ENCODE data around the gene TRMT10B. TPM values are rescaled to one million over a fixed set of nuclear protein-coding genes. Genes with fewer than 3 reads are reported as not detected.

Gene TRMT10B
- total RNA-seq, 4 donors from 2014 or later: 3.8 to 25.3 (median 8.9) TPM

DNA sequence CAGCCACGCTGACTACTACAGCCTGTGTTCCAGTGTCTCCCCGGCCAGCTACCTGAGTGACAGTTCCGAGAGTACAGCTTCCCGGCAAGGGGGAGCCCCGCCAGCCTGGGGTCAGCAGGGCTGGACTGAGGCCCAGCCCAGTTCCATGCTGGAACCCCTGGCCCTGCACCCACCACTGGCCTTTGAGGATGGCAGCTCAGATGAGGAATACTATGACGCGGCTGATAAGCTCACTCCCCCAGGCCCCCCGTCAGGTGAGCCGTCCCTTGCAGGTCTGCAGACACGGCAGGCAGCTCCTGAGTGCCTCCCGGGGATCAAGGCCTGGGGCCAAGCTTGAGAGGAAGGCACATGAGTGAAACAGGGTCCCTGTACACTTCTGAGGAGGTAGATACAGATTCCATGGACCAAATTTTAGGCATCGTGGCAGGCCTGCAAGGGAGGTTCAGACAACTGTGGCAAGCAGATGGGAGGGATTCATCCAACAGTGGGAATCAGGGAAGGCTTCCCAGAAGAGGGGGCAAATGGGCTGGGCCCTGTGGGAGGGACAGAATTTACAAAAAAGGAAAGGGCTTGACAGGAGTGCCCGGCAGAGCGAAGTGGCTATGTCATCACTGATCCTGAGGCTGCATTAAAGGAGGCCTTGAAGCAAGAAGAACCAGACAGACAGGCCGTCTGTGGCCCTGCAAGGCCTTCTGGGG, 12.8 kb upstream of the TRMT10B start:
- H3K4me1 ChIP-seq: no peaks in the 10 kb centered on the region
- no peak overlapping the region for H3K4me3 ChIP-seq
- H3K36me3 ChIP-seq: no peaks in the 10 kb centered on the region
- TF ChIP-seq EP300 (IDR thresholded peaks at IDR 0.05): no peak
- TF ChIP-seq POLR2A (IDR thresholded peaks at IDR 0.05): no peak
- TF ChIP-seq, protein P1, sequence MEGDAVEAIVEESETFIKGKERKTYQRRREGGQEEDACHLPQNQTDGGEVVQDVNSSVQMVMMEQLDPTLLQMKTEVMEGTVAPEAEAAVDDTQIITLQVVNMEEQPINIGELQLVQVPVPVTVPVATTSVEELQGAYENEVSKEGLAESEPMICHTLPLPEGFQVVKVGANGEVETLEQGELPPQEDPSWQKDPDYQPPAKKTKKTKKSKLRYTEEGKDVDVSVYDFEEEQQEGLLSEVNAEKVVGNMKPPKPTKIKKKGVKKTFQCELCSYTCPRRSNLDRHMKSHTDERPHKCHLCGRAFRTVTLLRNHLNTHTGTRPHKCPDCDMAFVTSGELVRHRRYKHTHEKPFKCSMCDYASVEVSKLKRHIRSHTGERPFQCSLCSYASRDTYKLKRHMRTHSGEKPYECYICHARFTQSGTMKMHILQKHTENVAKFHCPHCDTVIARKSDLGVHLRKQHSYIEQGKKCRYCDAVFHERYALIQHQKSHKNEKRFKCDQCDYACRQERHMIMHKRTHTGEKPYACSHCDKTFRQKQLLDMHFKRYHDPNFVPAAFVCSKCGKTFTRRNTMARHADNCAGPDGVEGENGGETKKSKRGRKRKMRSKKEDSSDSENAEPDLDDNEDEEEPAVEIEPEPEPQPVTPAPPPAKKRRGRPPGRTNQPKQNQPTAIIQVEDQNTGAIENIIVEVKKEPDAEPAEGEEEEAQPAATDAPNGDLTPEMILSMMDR (IDR thresholded peaks at IDR 0.05): no peak
- TF ChIP-seq POLR2AphosphoS5 (IDR thresholded peaks at IDR 0.05): no peak
- no peaks in the 10 kb centered on the region for H3K9me3 ChIP-seq
- no peaks in the 10 kb centered on the region for H3K27me3 ChIP-seq
- WGBS: 76% methylated on average over 9 of the region's 15 CpGs
- no peak for DNase-seq (ENCODE audit: low spot score in 2 of 2)
- no peak overlapping the region for H3K27ac ChIP-seq

DNA sequence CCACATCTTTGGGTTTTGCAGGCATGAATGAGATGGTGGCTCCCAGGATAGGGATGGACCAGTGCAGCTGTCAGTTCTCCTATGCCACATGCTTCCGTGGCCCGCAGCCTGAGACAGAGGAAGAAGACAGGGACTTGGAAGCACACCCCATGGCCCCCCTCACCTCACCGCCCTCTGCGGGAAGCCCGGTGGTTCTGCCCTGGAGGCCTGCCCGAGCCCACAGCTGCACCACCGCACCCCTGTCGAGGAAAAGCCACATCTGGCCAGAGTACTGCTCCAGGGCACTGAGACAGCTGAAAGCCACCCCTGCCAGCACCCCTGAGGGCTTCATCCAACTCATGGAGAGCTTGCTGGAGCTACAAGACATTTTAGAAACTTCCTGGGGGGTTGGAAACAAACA, 7.6 kb upstream of the TRMT10B start:
- Histone ChIP-seq H3K27me3 (no peaks in the 10 kb centered on the region), H3K4me1 (no peaks in the 10 kb centered on the region), H3K27ac (no peak overlapping the region), H3K4me3 (no peak overlapping the region), H3K9me3 (no peaks in the 10 kb centered on the region), H3K36me3 (no peaks in the 10 kb centered on the region)
- TF ChIP-seq POLR2A (IDR thresholded peaks at IDR 0.05): no peak
- no peak for TF ChIP-seq EP300 (IDR thresholded peaks at IDR 0.05)
- TF ChIP-seq, protein P1 (IDR thresholded peaks at IDR 0.05): no peak
- no peak for TF ChIP-seq POLR2AphosphoS5 (IDR thresholded peaks at IDR 0.05)
- no CpG with 5 or more reads among the region's 8 CpGs for WGBS
- DNase-seq (ENCODE audit: low spot score in 2 of 2): no peak

DNA sequence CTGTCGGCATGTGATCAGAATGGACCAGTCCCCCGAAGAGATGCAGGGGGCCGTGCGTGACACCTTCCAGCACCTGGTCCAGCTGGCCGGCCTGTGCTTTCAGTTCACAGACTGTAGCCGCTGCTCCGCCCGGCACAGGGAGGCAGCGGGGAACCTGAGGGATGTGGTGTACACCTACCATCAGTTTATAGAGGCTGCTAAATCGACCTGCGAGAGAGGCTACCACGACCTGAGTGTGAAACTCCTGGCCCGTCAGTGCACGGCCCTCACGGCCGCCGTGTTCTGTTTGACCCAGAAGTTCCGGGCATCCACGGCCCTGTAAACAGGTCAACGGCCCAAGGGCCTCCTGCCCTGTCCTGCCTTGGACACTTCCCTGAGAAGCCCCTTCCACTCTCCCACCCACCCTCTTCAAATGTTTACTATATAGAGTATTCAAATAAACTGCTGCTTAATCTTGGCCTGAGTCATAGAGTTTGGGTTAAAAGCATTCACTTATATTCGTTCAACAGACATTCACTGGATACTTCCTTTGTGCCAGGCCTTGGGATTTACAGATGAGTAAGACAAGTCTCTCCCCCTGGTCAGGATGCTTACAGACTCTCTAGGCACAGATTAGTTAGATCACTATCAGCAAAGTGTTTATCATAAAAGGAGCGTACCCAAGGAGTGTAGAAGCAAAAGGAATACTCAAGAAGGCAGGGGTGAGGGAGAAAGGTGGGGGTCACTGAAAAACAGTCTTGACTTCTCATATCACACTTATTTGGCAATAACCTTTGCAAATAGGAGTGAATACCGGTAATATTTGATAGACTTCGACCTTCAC, 6.9 kb upstream of the TRMT10B start:
- Histone ChIP-seq H3K27ac (no peak overlapping the region), H3K4me3 (no peak overlapping the region), H3K9me3 (no peaks in the 10 kb centered on the region), H3K36me3 (no peaks in the 10 kb centered on the region), H3K4me1 (no peaks in the 10 kb centered on the region), H3K27me3 (no peaks in the 10 kb centered on the region)
- 78% methylated on average over 16 of the region's 24 CpGs for WGBS
- no peak for DNase-seq (ENCODE audit: low spot score in 2 of 2)
- TF ChIP-seq EP300 (IDR thresholded peaks at IDR 0.05): no peak
- no peak for TF ChIP-seq POLR2A (IDR thresholded peaks at IDR 0.05)
- TF ChIP-seq, protein P1 (IDR thresholded peaks at IDR 0.05): no peak
- no peak for TF ChIP-seq POLR2AphosphoS5 (IDR thresholded peaks at IDR 0.05)

DNA sequence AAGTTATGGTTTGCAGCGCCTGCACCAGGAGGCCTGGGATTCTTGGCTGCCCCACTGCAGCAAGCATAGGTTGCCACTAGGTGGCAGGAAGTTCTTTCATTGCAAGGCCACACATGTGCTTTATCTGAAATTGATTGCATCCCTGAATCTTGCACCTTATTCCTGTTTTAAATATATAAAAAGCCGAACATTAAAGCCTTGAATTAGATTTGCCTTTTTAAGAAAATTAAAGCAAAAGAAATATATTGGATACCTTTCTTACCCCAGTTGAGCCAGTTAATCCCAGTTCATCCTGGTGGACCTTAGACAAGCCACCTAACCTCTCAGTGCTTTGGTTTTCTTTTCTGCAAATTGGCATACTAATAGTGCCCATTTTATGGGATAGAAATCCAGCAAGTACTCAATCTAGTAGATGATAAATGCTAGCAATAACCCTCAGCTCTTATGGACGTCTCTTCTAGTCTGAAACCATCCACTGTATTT, 6.3 kb upstream of the TRMT10B start:
- no peak for DNase-seq (ENCODE audit: low spot score in 2 of 2)
- TF ChIP-seq EP300 (IDR thresholded peaks at IDR 0.05) (no peak), POLR2AphosphoS5 (IDR thresholded peaks at IDR 0.05) (no peak), POLR2A (IDR thresholded peaks at IDR 0.05) (no peak)
- TF ChIP-seq, protein P1 (IDR thresholded peaks at IDR 0.05): peak; percentile 62 to 90
- Histone ChIP-seq H3K9me3 (no peaks in the 10 kb centered on the region), H3K4me3 (no peak overlapping the region), H3K27ac (no peak overlapping the region), H3K4me1 (no peaks in the 10 kb centered on the region), H3K36me3 (no peaks in the 10 kb centered on the region), H3K27me3 (no peaks in the 10 kb centered on the region)
- 31% methylated on average over 3 of the region's 3 CpGs for WGBS

DNA sequence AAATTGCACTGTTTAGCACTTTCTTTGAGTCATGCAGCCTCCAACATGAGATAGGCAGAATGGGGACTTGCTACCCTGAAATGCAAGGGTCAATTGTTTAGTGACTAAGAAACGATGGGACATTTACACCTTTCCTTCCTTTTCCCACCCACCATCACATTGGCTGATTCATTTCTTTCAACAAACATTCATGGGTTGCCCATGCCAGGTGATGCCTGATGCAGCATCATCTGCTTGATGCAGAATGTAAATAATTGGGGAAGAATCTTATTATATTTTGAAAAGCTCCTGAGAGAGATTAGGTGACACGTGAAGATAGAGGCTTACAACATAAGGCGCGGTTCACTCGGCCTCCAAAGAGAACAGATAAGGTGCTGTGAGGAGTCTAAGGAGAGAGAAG, 4.5 kb upstream of the TRMT10B start:
- 76% methylated on average over 5 of the region's 5 CpGs for WGBS
- Histone ChIP-seq H3K27ac (no peak overlapping the region), H3K36me3 (no peaks in the 10 kb centered on the region), H3K4me1 (peaks cover 5% of the 10 kb centered on the region), H3K27me3 (no peaks in the 10 kb centered on the region), H3K4me3 (no peak overlapping the region), H3K9me3 (no peaks in the 10 kb centered on the region)
- DNase-seq (ENCODE audit: low spot score in 2 of 2): no peak
- TF ChIP-seq, protein P1 (IDR thresholded peaks at IDR 0.05): no peak
